Stimulated activated CD4-positive, alpha-beta T cell treated with anti-CD3 and anti-CD28 coated beads, TNF-alpha, amount 100 ng/mL, for 1 hour (primary cell): ENCODE data around the gene MYO7B.

Experiments
- DNase-seq, 3 donors: peaks; one replicate each; pipeline ENCODE4 v3.0.0-alpha.2; 2020; ENCODE audit warnings: low read depth in 3 of 3, low spot score in 1 of 3

The MYO7B gene

DNA sequence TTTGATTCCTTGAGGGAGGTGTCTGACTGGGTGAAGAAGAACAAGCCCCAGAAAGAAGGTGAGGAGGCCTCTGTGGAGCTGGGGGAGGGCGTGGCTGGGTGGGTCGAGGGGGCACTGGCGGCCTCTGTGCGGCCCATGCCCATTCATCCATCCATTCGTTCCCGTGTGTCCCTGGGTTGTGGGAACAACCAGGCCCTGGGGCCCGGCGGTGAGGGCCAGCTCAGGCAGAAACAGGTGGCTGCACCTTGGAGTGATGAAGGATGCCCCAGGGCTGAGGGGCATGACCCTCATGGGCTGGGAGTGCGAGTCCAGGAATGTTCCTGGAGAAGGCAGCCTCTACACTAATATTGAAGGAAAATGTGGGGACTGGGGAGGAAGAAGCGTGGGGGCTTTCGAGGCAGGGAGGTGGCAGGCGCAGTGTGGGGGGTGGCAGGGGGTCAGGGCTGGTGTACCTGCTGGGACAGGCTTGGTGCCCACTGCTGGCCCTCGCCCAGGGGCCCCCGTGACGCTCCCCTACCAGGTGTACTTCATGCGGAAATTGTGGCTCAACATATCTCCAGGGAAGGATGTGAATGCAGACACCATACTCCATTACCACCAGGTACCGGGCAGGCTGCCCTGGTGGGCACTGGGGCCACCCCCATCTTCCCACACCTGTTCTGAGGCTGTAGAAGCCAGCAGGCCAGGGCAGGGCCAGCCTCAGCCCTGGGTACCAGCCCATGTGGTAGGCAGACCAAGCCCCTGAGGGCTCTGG lies 99.3 kb downstream of the MYO7B start:
- no peak for DNase-seq

- no peak for DNase-seq
Measured at GRCh38 chr2:127635380-127636237, 100.1 kb downstream of the MYO7B start.

- no peak for DNase-seq
Measured at GRCh38 chr2:127636248-127637235, 101.1 kb downstream of the MYO7B start.

GRCh38 chr2:127637236-127637630 lies 101.8 kb downstream of the MYO7B start:
- no peak for DNase-seq

GRCh38 chr2:127637725-127638252 lies 102.3 kb downstream of the MYO7B start:
- DNase-seq = no peak

- no peak for DNase-seq
Measured at GRCh38 chr2:127638361-127639110, 103.1 kb downstream of the MYO7B start.

GRCh38 chr2:127639111-127639474 lies 103.6 kb downstream of the MYO7B start:
- no peak for DNase-seq

GRCh38 chr2:127640082-127641072 lies 104.9 kb downstream of the MYO7B start:
- DNase-seq = no peak

DNA sequence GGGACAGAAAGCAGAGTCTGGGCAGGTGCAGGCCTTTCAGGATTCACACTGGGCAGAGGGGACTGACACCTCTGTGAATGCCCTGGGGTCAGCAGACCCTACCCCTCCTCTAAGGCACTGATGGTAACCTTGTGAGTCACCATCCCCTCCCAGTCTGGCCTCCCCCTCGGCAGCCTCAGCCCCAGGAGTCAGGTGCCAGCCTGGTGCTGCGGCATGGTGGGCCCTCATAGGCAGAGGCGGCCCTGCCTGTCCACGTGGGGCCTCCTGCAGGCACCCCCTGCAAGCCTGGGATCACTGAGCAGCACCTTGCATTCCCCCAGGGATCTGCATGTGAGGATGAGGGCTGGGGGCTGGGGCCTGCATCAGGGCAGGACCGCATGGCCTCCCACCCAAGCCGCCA lies 105.7 kb downstream of the MYO7B start:
- no peak for DNase-seq

DNA sequence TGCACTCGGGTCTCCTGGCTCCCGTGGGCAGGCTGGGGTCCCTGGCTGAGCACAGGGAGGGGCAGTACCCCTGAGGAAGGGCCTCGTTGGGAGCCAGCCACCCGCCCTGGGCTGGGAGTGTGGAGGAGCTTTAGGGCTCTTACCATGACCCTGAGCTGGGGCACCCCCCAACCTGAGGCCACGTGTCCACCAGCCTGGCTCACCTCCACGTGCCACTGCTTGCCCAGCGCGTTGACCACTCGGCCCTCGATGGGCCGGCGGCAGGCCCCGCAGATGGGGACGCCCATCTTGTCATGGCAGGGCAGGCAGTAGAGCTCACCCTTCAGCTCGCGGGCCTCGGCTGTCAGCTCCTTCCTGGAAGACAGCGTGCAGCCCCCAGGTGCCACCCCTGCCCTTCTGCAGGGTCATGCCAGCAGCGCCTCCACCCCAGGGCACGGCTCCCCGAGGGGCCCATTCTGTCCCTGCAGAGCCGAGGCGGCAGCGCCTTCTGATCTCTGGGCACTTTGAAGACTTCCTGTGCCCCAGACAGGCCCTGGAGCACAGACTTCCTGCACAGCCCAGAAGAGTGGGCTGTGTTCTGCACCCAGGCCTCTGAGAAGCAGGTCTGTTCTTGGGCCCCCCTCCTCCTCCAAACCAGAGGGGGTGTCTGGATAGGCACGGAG lies 106.5 kb downstream of the MYO7B start:
- peak in 2 of 3 donors; percentile 22 to 31 for DNase-seq

DNA sequence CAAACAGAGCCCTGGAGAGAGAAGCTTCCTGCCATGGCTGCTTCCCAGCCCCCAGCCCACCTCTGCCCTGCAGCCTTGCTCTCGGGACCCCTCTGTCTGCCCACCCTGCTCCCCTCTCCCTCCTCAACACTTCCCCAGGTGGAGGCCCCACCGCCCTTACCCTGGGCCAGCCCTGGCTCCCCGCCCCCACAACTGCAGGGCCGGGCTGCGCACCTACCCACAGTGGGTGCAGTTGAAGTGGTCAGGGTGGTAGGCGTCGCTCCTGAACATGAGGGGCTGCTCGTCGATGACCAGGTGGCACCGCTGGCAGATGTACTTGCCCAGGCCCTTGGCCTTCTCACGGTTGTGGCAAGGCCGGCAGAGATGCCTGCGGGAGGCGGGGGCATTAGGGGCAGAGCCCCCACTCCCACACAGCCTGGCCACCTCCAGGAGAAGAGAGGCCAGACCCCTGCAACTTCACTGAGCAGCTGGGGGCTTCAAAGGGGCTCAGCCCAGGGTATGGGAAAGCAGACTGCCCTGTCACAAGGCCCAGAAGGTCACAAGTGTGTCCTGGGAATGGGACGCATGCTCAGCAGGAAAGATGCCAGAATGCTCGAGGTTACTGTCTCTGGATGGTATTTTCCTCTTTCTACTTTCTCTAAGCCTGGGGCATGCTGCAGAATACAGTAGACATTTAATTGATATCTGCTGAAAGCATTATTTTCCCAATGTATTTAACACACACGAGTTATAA lies 107.4 kb downstream of the MYO7B start:
- DNase-seq = no peak

- DNase-seq = no peak
Measured at GRCh38 chr2:127643439-127644065, 108.1 kb downstream of the MYO7B start.

- no peak for DNase-seq
Measured at GRCh38 chr2:127644066-127645025, 108.9 kb downstream of the MYO7B start.

GRCh38 chr2:127645026-127645394 lies 109.5 kb downstream of the MYO7B start:
- no peak for DNase-seq

DNA sequence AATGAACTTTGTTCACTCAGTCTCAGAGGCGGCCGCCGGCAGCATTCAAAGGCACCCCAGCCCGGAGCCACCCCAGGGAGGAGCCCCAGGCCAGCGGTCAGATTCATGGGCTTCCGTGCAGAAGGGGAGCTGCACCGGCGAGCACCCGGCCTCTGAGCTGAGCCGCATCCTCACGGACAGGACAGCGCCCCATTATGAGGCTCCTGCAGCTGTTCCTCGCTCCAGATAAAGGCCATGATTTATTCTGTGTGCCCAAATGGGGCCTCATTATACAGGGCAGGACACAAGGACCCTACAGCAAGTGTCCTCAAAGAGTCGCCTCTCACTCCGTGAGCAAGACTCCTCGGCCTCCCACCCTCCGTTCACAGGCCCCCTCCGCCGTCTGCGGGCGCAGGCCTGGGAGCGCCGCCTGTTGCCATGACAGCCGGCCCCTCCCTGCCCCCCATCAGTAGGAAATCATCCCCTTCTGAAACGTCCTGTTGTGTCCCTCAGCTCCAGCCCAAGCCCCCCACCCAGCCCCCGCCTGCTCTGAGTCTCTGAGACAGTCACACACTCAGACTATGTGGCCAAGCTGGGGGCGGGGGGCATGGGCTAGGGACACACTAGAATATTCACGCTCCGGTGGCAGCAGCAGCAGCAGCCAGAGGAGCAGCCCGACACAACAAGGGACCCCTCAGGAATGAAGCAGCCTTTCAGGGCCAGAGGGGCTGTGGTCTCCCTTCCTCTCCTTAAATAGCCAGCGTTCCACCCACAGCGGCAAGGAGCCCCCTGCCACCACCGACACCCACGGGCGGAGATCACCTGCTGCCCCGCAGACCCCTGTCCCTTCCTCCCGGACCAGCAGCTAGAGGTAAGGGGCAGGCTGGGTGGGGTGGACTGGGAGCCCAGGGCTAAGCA lies 110.2 kb downstream of the MYO7B start, which contains the start of gene GPR17:
Gene GPR17 (plus strand): TSS at position 759 of the 897 bp plus-strand sequence. CDS start 4,583 bp downstream, outside the sequence.
- no peak for DNase-seq
